Cardiac septum (tissue), 1 donor: ENCODE results near the gene MASP1. TPM values are rescaled to one million over a fixed set of nuclear protein-coding genes. Genes with fewer than 3 reads are reported as not detected.

Experiments
- DNase-seq: peaks from one replicate; pipeline ENCODE4 v3.0.0-alpha.2; 2020; ENCODE audit warnings: low spot score
- intact Hi-C: fragments of 100-400 bp; cut with DNase I; formaldehyde crosslinking; loops from one replicate; pipeline ENCODE4 v1.14.0; 2022
- total RNA-seq: library from RNA; stranded (reverse); fragmentation: NEBNext Ultra II Directional; extraction: Animal tissue kit (Norgen Biotek cat#: 25700); gene quantifications from one replicate; pipeline ENCODE4 v1.2.1, GENCODE V29; 2021
- donor health status: DM: no; HTN: no; CAD: no.

The MASP1 gene
- total RNA-seq, 1 donor from 2014 or later = 59.7 TPM

DNA sequence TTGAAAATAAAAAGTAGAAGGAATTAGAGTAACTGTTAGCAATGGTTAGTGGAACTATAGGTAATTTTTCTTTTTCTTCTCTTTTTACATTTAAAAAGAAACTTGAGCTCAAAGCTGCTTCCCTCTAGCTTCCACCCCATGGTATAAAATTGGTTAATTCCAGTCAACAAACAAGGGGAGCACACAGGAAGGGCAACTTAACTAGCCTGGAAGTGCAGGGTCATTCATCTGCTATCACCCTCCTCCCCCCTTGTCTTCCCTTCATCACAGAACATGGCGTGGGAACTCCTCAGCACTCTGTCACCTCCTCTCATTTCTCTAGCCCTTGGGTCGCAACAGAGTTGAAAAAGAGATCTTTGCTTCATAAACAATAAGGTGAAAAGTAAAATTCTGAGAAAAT lies 20.0 kb downstream of the MASP1 start:
- no peak for DNase-seq
- intact Hi-C loops = no loop called here

DNA sequence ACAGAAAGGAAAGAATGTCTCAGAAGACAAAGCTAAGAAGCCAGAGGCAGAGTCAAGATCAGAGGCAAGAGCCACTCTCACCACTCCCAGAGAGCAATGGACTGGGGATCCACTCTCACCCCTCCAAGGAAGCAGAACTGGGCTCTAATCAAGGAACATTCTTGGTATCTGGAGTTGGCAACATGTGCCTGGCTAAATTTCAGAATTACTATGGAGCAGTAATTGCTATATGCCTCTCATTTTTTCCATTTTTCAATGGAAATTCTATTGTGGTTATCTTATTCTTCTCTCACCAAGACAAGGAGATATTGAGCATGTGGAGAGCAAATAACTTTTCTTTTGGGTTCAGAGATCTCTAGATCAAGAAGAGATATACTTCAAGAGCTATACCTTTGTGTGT lies 22.1 kb downstream of the MASP1 start:
- intact Hi-C loops = no loop called here
- DNase-seq = no peak

DNA sequence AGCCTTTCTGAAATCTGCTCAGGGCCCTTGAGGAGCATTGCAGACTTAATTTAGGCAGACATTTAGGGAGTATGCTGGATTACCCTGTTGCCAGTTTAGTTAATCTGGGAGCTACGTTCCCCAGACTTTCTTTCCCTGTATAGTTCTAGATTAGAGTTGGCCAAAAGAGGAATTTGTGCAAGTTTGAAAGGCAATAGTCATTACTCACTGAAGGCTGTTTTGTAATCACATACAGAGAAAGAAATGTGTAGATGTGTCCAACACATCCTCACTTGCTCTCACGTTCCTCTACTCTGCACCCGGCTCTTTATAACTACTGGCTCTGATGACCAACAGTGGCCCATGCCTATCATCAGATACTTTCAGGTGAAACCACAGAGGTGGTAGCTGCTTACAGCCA lies 24.2 kb downstream of the MASP1 start:
- DNase-seq = no peak
- intact Hi-C loops = no loop called here

DNA sequence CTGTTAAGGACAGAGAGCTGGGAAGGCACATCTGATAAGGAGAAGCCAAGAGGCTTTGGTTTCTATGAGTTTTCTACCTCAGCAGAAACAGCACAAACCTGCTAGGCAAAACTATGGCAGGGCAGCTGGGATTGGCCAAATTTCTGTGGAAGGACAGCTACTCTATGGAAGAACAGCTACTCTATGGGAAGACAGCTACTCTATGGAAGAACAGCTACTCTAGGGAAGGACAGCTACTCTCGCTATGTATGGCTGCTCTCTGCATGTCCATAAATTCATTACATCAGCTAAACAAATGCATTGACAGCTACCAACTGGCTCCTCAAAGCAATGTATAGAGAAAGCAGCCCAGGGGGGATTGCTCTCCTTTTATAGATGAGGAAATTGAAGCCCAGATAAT lies 24.8 kb downstream of the MASP1 start:
- intact Hi-C loops = no loop called here
- no peak for DNase-seq

DNA sequence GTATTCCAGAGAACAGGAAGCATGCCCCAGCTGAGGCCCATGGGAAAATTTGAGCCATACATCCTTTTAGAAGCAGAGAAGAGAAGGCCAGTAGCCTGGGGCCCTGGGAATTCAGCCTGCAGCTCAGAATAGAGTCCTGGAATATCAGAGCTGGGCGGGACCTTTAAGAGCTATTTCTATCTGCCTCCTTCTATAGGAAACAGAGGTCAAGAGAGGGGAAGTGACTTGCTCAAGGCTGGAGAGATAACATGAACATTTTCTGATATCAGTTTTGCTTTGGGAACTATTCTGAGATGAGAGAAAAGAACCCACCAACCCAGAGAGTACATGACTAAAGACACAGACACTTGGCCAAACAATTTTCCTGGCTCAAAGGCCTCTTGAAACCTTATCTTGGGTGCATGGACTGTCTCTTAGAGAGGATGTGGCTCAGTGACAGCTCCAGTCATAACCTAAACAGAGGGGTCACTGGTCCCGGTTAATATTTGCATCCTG lies 26.0 kb downstream of the MASP1 start:
- intact Hi-C loops = no loop called here
- no peak for DNase-seq

DNA sequence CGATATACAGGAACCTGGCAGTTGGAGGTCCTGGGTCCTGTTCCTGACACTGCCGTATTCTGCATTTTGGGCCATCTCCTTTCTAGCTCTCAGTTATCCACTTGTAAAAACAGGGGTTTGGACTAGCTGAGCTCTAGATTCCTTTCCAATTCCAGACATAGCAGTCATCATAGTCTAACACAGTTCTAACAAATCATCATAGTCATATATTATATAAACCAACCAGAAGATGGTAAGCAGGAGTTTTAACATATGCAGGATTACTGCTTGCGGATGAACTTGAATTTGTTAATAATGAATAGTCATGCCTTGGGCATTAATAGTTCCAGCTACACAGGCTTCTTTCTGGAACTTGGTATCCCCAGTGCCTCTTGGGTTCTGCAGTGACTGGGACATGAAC lies 26.6 kb downstream of the MASP1 start:
- no peak for DNase-seq
- intact Hi-C loops = no loop called here

DNA sequence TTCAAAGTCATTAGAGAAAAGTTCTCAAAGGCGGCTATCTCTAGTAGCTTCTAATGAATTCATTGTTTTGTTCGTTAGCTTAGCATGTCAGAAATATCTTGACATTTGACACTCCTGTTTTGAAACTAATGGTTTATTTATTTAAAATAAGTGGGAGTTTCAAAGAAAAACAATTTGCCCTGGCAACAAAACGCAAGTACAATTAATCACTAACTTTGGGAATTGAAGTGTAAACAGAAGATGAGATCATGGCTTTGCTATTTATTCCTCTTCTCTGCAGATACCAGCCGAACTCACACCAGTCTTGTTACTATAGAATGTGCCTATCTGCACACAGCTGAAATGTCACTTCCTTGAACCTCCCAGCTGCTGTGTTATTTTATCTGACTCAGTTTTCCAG lies 27.5 kb downstream of the MASP1 start:
- intact Hi-C loops = no loop called here
- no peak for DNase-seq

DNA sequence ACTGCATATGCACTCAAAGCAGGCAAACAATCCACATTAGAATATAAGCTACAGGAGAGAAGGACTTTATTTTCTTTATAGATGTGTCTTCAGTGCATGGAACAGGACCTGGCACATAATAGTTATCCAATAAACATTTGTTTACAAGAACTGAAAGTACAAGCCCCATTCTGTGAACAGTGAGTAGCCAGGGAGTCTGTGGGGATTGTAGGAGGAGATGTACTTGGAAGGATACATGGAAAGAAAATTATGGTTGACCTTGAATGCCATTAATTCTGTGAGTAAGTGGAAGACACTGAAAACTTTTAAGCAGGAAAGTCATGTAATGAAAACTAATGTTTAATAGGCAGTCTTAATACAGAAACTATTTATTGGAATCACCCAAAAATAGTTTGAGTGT lies 28.3 kb downstream of the MASP1 start:
- intact Hi-C loops = no loop called here
- no peak for DNase-seq

DNA sequence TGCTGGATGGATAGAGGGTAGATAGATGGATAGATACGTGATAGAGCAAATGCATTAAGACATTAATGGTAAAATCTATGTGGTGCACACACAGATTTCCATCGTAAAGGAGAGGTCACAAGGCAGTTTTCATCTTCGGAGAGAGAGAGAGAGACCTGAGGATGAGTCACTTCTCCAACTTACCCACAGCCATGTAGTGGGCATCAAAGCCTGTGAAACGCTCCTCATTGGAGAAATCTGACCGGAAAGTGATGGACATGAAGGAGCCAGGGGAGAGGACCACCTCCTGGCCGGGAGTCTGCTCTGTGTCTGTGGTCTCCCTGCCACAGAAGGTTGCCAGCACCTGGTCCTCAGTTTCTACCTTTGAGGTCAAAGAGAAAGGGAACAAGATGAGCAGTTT lies 29.2 kb downstream of the MASP1 start:
- DNase-seq = no peak
- intact Hi-C loops = no loop called here

DNA sequence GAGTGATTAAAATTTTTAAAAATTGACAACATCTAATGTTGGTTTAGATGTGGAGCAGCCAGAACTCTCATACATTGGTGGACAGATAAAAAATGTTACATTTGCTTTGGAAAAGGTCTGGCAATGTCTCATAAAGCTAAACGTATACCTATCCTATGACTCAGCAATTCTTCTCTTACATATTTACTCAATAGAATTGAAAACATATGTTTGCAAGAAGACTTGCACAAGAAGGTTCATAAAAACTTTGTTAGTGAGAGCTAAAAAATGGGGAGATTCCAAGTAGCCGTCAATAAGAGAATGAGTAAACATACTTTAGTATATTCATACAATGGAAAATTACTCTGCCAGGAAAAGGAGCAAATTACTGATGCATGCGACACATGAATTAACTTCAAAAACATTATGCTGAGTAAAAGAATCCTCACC lies 30.0 kb downstream of the MASP1 start:
- intact Hi-C loops = no loop called here
- no peak for DNase-seq

DNA sequence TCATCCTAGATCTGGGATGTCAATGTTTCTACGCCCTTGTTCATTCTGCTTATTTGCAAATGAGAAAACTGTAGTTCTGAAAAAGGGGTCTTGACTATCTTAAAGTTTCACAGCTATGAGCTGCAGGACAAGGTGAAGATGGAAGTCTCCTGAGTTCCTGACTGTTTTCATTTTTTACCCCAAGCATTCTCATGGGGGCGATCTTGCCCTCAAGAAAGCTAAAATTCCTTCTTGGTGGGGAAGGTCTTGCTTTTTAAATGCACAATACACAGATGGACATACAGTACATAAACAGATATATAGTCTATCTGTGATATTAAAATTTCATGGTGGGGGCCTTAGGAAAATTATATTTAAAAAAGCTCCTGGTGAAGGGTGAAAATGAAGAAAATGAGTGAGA lies 32.4 kb downstream of the MASP1 start:
- intact Hi-C loops = no loop called here
- no peak for DNase-seq

DNA sequence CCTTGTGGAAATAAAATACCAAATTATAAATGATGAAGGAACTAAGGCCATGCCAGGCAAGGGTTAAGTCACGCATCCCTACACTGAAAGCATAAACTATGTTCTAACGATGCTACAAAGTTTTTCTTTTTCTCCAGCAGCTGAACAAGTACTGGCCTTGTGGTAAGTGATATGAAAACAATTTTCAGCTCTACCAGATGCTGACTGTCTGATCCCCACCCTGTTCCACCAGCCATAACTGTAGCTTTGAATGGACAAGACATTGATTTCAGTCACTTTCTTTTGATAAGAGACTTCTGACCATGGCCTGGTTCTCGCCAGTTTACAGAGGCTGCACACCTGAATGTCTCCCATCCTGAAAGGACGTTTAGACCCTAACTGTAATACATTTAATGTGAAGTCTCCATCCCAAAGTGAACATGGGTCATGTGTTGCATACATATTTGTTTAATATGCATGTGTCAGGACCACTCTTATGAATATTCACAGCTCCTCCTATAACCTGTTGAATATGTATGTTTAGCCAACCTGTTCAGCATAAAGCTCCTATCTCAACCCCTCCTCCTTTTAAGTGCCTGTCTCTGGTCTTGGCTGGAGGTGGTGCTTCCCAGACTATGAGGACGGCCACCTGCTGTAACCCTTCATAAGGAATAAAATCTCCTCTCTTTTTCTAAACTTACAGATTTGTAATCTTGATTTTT lies 33.4 kb downstream of the MASP1 start:
- intact Hi-C loops = no loop called here
- DNase-seq = no peak

DNA sequence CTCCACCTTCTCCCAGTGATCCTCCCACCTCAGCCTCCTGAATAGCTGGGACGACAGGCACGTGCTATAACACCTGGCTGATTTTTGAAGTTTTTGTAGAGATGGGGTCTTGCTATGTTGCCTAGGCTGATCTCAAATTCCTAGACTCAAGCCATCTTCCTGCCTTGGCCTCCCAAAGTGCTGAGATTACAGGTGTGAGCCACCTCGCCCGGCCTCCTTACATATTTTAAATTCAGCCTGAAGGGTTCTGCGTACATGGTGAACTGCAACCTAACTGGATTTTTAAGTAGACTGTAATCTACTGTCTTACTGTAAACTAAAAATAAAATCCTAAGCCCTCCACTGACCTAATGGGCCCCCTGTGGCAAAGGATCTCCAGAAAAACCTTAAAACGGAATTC lies 34.1 kb downstream of the MASP1 start:
- no peak for DNase-seq
- intact Hi-C loops = no loop called here

DNA sequence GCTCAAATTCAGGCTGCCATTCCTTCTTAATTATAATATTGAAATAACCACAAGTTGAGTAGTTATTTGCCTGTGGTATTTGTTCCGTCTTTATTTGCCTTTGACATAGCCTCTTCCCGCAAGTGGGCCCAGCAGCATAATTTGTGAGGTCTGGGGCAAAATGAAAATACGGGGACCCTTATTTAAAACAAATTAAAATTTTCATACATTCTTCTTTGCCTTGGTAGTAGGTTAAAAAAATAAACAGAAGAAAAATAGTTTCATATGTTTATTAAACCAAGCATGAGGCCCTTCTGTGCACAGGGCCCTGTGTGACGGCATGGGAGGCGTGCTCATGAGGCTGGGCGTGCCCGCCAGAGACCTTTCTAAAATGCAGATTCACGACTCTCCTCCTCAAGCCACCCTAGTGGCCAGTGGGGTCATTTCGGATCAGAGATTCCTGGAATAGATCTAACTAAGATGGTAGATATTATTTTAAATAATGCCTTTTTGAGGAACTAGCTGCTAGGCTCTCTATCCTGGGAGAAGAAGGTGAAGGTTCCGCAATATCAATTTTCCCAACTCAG lies 35.4 kb downstream of the MASP1 start:
- DNase-seq = no peak
- intact Hi-C loops = no loop called here

DNA sequence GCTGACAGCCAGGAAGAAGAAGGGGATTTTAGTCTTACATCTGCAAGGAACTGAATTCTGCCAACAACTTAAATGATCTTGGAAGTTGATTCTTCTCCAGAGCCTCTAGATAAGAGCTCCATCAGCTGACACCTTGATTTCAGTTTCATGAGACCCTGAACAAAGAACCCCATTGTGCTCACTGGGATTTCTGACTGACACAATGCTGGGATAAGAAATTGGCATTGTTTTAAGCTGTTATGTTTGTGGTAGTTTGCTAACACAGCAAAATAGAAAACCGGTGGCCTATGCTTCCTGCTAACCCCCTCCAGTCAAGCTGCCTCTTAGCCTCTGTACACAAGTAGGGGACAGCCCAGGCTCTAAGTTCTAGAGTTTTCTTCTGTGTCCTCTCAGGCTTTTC lies 36.2 kb downstream of the MASP1 start:
- intact Hi-C loops = no loop called here
- no peak for DNase-seq

DNA sequence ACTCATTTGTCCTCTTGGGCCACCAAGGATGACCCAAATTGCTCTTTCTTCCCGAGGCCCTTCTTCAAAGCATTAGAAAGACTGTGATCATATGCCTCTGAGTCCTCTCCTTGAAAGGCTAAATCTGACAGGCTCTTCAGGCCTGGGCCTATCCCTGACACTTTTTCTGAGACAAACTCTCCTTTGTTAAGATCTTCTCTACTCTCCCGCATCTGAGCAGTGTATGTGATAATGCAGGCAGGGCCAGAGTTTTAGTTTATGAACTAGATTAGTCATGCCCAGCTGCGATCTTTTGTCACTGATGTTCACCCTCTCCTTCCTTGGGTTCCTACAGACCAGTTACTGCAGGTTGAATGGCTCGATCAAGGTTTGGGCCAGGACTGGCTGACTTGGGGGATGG lies 39.2 kb downstream of the MASP1 start:
- DNase-seq = no peak
- intact Hi-C loops = no loop called here

DNA sequence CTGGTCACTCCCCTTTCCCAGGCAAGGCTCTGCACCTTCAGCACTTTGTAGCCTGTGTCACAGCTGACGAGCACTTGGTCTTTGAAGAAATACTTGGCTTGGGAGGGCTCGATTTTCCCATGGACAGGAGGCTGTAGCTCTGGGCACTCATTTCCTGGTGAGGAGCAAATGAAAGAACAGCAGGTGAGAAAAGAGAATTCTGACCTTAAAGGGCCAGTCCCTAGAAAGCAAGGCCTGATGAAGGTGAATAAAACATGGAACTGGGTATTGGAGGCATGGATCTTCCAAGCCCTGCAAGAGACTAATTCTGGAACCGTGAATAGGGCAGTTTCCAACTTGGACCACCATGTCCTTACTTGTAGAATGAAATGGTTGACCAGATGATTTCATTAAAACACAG lies 39.9 kb downstream of the MASP1 start:
- DNase-seq = no peak
- intact Hi-C loops = no loop called here

DNA sequence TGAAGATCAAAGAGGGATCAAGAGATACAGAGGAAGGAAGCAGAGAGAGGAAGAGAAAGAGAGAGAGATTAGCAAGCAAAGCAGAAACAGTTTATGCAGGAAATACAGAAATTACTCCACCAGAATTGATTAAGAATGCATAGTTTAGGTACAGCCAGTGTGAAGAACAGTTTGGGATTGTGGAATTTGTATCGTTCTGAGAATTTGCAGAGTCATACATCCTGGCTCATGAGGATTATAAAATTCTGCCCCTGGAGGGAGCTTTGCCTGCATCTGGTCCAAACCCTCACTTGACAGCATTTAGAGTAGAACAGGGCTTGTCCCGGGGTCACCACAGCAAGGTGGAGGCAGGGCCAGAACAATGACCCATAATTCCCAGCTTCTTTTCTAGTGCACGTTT lies 44.1 kb downstream of the MASP1 start:
- no peak for DNase-seq
- intact Hi-C loops = no loop called here

DNA sequence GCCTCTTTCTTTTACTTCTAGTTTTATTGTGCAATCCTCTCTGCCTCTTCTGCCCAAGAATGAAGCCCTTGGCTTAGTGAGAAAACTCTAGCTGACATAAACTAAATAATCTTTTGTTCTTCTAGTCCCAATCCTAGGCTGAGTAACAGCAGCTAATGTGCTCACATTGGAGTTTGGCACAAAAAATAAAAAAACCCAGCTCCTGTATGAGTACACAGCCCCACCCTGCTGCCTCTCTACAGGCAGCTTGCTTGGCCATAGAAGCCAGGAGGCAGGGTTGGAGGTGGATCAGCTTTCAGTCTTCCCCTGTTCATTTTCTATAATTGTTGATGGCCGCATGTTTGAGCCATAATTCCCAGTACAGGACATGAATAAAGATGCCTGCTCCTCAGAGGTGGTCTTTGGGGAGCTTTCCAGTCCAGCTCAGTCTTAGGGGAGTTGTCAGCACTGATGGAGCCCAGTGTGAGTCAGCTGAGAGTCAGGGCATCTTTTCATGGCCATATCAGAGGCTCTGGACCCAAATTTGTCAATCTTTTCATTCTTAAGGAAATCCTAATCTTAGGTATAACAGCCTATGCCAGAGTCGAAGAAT lies 47.5 kb downstream of the MASP1 start:
- intact Hi-C loops = no loop called here
- no peak for DNase-seq

DNA sequence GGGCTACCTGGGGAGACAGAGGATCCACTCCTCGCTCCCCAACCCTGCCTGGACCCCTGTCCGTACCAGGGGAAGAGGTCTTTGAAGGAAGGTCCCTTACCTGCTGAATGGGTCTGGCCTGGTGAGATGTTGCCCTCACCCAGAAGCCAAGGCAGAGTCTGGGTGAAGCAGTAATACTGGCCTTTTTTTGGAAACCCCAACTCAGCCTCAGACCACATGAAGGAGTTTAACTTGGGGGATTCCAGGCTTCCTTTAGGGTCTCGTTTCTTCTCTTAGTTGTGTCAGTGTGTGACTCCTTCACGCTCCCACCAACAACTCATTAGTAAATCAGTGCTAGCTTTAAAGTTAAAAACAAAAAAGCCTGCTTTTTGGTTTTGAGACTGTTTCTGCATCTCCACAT lies 48.6 kb downstream of the MASP1 start:
- DNase-seq = no peak
- intact Hi-C loops = no loop called here

DNA sequence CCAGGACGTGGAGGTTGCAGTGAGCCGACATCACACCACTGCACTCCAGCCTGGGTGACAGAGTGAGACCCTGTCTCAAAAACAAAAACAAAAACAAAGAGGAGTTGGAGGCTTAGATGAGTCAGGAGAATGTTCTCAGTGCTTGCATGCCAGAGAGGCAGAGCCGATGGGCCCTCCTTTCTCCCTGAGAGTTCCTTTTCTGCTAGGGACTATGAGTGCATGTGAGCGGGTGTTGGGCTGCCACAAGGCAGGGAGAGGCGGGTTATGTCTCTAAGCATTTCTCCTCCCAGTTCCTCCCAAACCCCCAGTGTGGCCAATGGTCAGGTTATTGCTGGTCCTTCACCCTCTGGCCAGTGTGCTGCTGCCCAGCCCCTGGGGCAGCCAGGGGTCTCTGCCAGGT lies 49.1 kb downstream of the MASP1 start:
- intact Hi-C loops = no loop called here

More for the DNA sequence above, 49.1 kb downstream of the MASP1 start:
- no peak for DNase-seq
